Mucosa of stomach (tissue), 1 donor: ENCODE data around the gene AGFG2.
"Not testable (repeated sequence)": the region's sequence is repeated elsewhere in the genome, so short reads cannot be mapped to it uniquely, and the experiment has no call there.

Source experiments
- H3K27me3 ChIP-seq: one replicate; pipeline ENCODE4 v1.7.0; 2013; ENCODE audit warnings: mild to moderate bottlenecking, low read length; ENCODE audit not compliant: control insufficient read depth, insufficient read depth
- H3K36me3 ChIP-seq: one replicate; pipeline ENCODE4 v1.7.0; 2013; ENCODE audit warnings: low read length; ENCODE audit not compliant: control insufficient read depth, insufficient read depth
- H3K4me1 ChIP-seq: one replicate; pipeline ENCODE4 v1.7.0; 2013; ENCODE audit warnings: mild to moderate bottlenecking, low read length; ENCODE audit not compliant: control insufficient read depth, insufficient read depth
- H3K4me3 ChIP-seq: one replicate; pipeline ENCODE4 v1.7.0; 2013; ENCODE audit warnings: low read length
- H3K9ac ChIP-seq: one replicate; pipeline ENCODE4 v1.7.0; 2013; ENCODE audit warnings: mild to moderate bottlenecking, low read length, moderate library complexity
- H3K9me3 ChIP-seq: one replicate; pipeline ENCODE4 v1.7.0; 2013; ENCODE audit warnings: mild to moderate bottlenecking, low read length, moderate library complexity; ENCODE audit not compliant: control insufficient read depth
- donor health status: Pancreatic carcinoma.

AGFG2 gene

DNA sequence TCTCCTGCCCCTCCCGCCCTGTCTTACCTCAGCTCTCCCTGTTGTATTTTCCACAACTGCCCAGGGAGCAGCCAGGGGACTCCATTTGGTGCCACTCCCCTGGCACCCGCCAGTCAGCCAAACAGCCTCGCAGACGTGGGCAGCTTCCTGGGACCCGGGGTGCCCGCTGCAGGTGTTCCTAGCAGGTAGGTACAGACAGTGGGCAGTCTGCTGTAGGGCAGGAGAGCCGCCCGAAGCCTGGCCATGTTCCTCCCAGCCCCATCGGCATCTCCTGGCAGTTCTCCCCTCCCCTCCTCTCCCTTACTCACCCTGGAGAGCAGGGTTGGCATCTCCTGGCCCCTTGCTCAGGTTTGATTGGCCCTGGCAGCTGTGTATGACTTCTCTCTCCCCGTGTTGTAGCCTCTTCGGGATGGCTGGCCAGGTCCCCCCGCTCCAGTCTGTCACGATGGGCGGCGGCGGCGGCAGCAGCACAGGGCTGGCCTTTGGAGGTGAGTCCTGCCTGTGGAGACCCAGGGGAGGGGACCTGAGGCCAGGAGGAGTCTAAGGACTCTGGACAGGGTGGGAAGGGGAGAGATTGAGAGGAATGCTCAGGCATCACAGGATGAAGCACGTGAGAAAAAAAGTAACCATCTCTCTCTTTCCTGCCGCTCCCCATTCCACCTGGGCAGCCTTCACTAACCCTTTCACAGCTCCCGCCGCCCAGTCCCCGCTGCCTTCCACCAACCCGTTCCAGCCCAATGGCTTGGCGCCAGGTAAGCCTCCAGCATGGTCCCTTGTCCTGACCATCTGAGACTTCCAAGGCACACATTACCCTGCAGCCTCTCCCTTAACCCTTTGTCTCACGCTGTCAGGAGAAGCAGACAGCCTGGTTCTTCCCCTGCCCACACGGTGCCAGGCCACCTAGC is 23.4 kb downstream of the AGFG2 start:
- Histone ChIP-seq H3K36me3 (no peaks in the 10 kb centered on the region), H3K9ac (no peak overlapping the region), H3K4me3 (no peak overlapping the region), H3K4me1 (peaks cover 13% of the 10 kb centered on the region), H3K27me3 (no peaks in the 10 kb centered on the region), H3K9me3 (no peaks in the 10 kb centered on the region)

- no peak overlapping the region for H3K4me3 ChIP-seq
- H3K36me3 ChIP-seq: no peaks in the 10 kb centered on the region
- no peaks in the 10 kb centered on the region for H3K27me3 ChIP-seq
- no peak overlapping the region for H3K9ac ChIP-seq
- peaks cover 18% of the 10 kb centered on the region for H3K4me1 ChIP-seq
- no peaks in the 10 kb centered on the region for H3K9me3 ChIP-seq
Measured at GRCh38 chr7:100563100-100563564, 24.1 kb downstream of the AGFG2 start.

DNA sequence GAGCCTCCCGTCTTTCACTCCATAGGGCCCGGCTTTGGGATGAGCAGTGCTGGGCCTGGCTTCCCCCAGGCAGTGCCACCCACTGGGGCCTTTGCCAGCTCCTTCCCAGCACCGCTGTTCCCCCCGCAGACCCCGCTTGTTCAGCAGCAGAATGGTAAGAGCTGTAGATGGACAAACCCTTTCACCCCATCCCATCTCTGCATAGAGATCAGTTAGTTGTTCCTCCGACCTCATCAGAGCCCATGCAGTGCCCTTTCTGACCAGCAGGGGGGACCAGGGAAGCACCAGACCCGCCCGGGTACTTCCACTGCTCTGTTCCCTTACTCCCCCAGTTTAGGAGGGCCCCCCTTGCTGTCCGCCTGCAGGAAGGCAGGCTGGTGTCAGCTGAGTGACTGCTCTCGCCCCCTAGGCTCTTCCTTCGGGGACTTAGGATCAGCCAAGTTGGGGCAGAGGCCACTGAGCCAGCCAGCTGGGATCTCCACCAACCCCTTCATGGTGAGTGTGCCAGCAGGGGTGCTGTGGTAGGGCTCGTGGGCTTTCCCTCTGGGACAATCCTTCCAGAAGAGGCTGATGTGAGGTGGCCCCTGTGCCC is 24.9 kb downstream of the AGFG2 start:
- H3K4me1 ChIP-seq: peaks cover 19% of the 10 kb centered on the region
- H3K27me3 ChIP-seq: no peaks in the 10 kb centered on the region
- H3K36me3 ChIP-seq: no peaks in the 10 kb centered on the region
- no peak overlapping the region for H3K9ac ChIP-seq
- no peaks in the 10 kb centered on the region for H3K9me3 ChIP-seq
- H3K4me3 ChIP-seq: no peak overlapping the region

- H3K4me1 ChIP-seq: peaks cover 20% of the 10 kb centered on the region
- not testable (repeated sequence) for H3K9me3 ChIP-seq, H3K36me3 ChIP-seq, H3K27me3 ChIP-seq, H3K9ac ChIP-seq, H3K4me3 ChIP-seq
Measured at GRCh38 chr7:100564405-100564804, 25.4 kb downstream of the AGFG2 start.

- no peak overlapping the region for H3K9ac ChIP-seq
- H3K4me3 ChIP-seq: no peak overlapping the region
- no peaks in the 10 kb centered on the region for H3K27me3 ChIP-seq
- no peaks in the 10 kb centered on the region for H3K9me3 ChIP-seq
- no peaks in the 10 kb centered on the region for H3K36me3 ChIP-seq
- H3K4me1 ChIP-seq: peaks cover 22% of the 10 kb centered on the region
Measured at GRCh38 chr7:100565133-100565571, 26.1 kb downstream of the AGFG2 start.

GRCh38 chr7:100566018-100566531 is 27.1 kb downstream of the AGFG2 start:
- peaks cover 29% of the 10 kb centered on the region for H3K4me1 ChIP-seq
- H3K9me3 ChIP-seq: no peaks in the 10 kb centered on the region

DNA sequence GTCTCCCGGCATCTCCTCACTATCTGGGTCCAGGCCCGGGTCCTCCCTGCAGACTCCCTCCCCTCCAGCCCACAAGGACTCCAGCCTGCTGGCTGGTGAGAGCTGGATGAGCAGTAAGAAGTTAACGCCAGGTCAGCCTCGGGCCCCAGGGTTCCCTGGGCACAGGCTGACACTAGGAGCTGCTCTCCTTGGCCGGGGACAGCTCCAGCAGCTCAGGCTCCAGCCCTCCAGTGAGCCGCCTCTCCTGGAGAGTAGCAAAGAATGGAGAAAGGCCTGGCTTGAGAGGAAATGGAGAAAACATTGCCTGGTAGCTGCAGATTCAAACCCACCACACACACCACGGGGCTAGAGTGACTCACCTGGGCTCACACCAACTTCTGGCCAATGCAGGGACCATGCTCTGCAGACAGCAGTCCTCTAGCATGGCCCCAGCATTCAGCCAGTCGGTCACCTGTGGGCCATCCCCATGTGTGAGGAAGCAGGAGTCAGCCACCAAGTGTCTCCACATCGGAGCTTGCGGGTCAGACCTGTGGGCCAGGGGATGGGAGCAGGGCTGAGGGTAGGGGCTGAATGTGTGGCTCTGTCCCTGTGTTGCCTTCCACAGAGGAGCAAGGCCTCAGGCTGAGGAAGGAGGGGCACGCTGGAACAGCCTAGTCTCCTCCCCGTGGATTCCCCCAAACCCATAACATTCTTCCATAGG is 28.2 kb downstream of the AGFG2 start:
- Histone ChIP-seq H3K9me3 (no peaks in the 10 kb centered on the region), H3K9ac (no peak overlapping the region), H3K36me3 (no peaks in the 10 kb centered on the region), H3K4me3 (no peak overlapping the region), H3K27me3 (peaks cover 6% of the 10 kb centered on the region), H3K4me1 (peaks cover 38% of the 10 kb centered on the region)

More at GRCh38 chr7:100566018-100566531, 27.1 kb downstream of the AGFG2 start:
- Histone ChIP-seq H3K27me3 (no peaks in the 10 kb centered on the region), H3K36me3 (no peaks in the 10 kb centered on the region), H3K4me3 (no peak overlapping the region), H3K9ac (no peak overlapping the region)

- H3K9ac ChIP-seq: no peak overlapping the region
- peaks cover 38% of the 10 kb centered on the region for H3K4me1 ChIP-seq
- H3K9me3 ChIP-seq: no peaks in the 10 kb centered on the region
- H3K4me3 ChIP-seq: no peak overlapping the region
- H3K27me3 ChIP-seq: peaks cover 6% of the 10 kb centered on the region
- H3K36me3 ChIP-seq: no peaks in the 10 kb centered on the region
Measured at GRCh38 chr7:100567751-100568175, 28.8 kb downstream of the AGFG2 start.

GRCh38 chr7:100568176-100568895 is 29.3 kb downstream of the AGFG2 start:
- peaks cover 38% of the 10 kb centered on the region for H3K4me1 ChIP-seq
- H3K4me3 ChIP-seq: no peak overlapping the region
- H3K36me3 ChIP-seq: no peaks in the 10 kb centered on the region
- peaks cover 6% of the 10 kb centered on the region for H3K27me3 ChIP-seq
- H3K9ac ChIP-seq: no peak overlapping the region
- H3K9me3 ChIP-seq: no peaks in the 10 kb centered on the region

DNA sequence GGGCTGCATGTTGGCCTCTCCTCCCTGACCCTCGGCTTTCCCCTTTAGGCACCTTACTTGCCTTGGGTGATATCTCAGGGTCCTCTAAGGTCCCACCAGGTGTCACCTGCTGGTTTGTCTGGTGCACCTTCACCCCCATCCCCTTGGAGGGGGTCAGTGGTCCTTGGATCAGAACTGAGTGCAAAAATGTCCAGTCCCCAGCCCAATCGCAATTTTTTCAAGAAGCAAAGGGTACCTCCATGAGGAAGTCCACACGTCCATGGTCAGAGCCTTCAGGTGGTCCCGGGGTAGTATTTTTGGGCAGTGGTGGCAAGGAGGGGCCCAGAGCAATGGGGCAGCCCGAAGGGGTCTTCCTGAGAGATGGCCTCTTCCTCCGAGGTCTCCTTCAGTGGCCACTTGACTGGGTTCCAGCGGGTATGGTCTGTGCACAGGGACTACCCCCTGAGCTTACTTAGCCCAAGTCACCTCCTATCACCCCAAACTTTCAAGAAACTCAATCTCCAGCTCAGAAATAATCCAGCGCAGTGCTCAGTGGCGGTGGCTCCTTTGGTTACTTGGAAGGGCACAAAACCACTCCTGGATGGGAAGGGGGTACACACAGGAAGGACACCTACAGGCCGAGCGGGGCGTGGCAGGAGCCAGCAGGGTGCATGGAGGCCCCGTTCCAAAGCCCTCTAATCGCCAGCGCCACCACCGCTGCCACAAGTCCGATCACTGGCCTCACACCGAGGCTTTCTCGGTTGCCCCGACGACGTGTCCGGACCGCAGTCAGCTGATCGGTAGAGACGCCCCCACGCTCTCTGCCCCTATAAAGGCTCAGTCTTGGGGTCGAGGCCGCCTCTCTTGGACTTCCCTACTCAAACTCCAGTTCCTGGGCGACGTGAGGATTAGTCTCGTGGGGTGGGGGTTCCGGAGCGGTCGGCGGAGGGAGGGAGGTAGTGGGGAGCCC is 30.2 kb downstream of the AGFG2 start:
- Histone ChIP-seq H3K9ac (peak overlapping the region; percentile 34), H3K27me3 (peaks cover 6% of the 10 kb centered on the region), H3K4me1 (peaks cover 34% of the 10 kb centered on the region), H3K9me3 (no peaks in the 10 kb centered on the region), H3K4me3 (no peak overlapping the region), H3K36me3 (no peaks in the 10 kb centered on the region)
